Adrenal gland (tissue), 12 donors: Measurements from ENCODE around the gene CTTN. TPM values are rescaled to one million over a fixed set of nuclear protein-coding genes. Genes with fewer than 3 reads are reported as not detected.

Source experiments
- DNase-seq, 7 donors: peaks; one replicate each; pipeline ENCODE4 v3.0.0-alpha.2; 2019 to 2020
- H3K27ac ChIP-seq, 5 donors: fragments of 200-600 bp; sonication (generic) in 4 of 5; 1 replicate in 3 of 5; 2 replicates in 2 of 5; pipeline versions ENCODE4 v1.5.1 to v1.8.0; 2016 to 2020; ENCODE audit warnings: mild to moderate bottlenecking in 1 of 5
- H3K27me3 ChIP-seq: fragments of 200-600 bp; 2 replicates; pipeline ENCODE4 v1.8.0; 2021
- H3K36me3 ChIP-seq, 2 donors: fragments of 200-600 bp; replicated peaks in 1 of 2; 1 replicate in 1 of 2; 2 replicates in 1 of 2; pipeline versions ENCODE4 v1.5.1 to v1.8.0; 2018 to 2022
- H3K4me1 ChIP-seq, 2 donors: fragments of 200-600 bp; replicated peaks in 1 of 2; 1 replicate in 1 of 2; 2 replicates in 1 of 2; pipeline versions ENCODE4 v1.5.1 to v1.8.0; 2018 to 2021
- H3K4me3 ChIP-seq, 4 donors: fragments of 200-600 bp; sonication (generic) in 3 of 4; one replicate each; pipeline ENCODE4 v1.5.1; 2016 to 2018
- H3K9me3 ChIP-seq, 3 donors: fragments of 200-600 bp; sonication (generic) in 1 of 3; replicated peaks in 1 of 3; 1 replicate in 2 of 3; 2 replicates in 1 of 3; pipeline versions ENCODE4 v1.5.1 to v1.8.0; 2016 to 2021
- POLR2A ChIP-seq, 2 donors: fragments of 450-650 bp; IDR thresholded peaks; one replicate each; pipeline ENCODE4 v1.6.1; 2017; ENCODE audit warnings: antibody characterized with exemption in 2 of 2, mild to moderate bottlenecking in 2 of 2, moderate library complexity in 1 of 2
- WGBS, 4 donors: extraction: QIAGEN DNeasy Blood & Tissue Kit in 2 of 4; methylation state at CpG; one replicate each; pipeline versions ENCODE4 v1.1.5 to v1.1.7; 2013 to 2017; 5-methylcytosine and 5-hydroxymethylcytosine counted together
- intact Hi-C, 2 donors: fragments of 100-400 bp; cut with DNase I; formaldehyde crosslinking; loops; one replicate each; pipeline versions ENCODE4 v1.14.1 to v1.15.0; 2022 to 2023
- polyA plus RNA-seq, 3 donors: library from polyadenylated mRNA; stranded (reverse); fragments of 200-250 nt in 2 of 3; fragments of 350-450 nt in 1 of 3; fragmentation: Illumina TruSeq in 1 of 3; extraction: RNeasy Lipid Tissue Mini Kit (QIAGEN cat#74804) in 1 of 3; gene quantifications; one replicate each; pipeline ENCODE4 v1.2.3, GENCODE V29; 2013 to 2014
- total RNA-seq, 9 donors: library from RNA; depleted of rRNA in 4 of 9; stranded (reverse); fragments of >200 nt in 4 of 9; fragments of 120-200 nt in 1 of 9; fragmentation: NEBNext Ultra II Directional in 1 of 9; extraction: Animal tissue kit (Norgen Biotek cat#: 25700) in 1 of 9; gene quantifications; one replicate each; pipeline versions ENCODE4 v1.1.0 to v1.2.4, GENCODE V29; 2013 to 2023
- TF ChIP-seq, protein P1 (sequence below), 6 experiments: fragments of 450-650 bp in 4 of 6; fragments of 200-600 bp in 2 of 6; sonication (generic) in 1 of 6; IDR thresholded peaks; 1 replicate in 5 of 6; 2 replicates in 1 of 6; pipeline versions ENCODE4 v1.5.1 to v1.8.0; 2016 to 2021; ENCODE audit warnings: antibody characterized with exemption in 6 of 6, mild to moderate bottlenecking in 2 of 6, moderate library complexity in 1 of 6
- donor health status: healthy with polysubstance abuse.
- donor health status: Bipolar disorder and iron deficiency.
- donor health status: DM: yes; HTN: yes; CAD: no.
- donor health status: DM: no; HTN: no; CAD: no.
- donor health status: DM: no; HTN: no; CAD: no.
- donor health status: DM: yes; HTN: yes; CAD: no.

CTTN gene
- total and polyA plus RNA-seq, 12 donors, result 157 to 419 (median 266) TPM

DNA sequence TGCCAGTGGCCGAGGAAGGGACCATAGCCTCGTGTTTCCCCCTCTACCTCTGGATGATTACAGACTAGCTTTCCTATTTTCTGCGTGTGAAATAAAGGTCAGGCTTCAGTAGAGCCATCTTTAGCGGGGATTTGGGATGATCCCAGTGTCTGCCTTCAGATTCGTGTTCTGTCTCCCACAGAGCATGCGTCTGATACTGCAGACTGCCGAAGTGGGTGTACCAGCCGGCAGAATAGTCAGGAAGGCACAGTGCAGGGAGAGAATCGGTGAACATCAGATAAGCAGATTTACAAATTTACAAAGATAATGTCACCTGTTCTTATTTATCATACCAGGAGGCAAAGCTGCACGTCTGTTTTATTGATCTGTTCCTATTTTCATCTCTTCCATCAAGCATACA lies 11.1 kb downstream of the CTTN start:
- no peaks in the 10 kb centered on the region for H3K27me3 ChIP-seq
- H3K9me3 ChIP-seq, result no peaks in the 10 kb centered on the region
- WGBS, 4 donors, result 81 to 84% (median 83%) methylated on average over 10 of the region's 10 CpGs
- H3K27ac ChIP-seq, result no peak overlapping the region
- no peak for TF ChIP-seq POLR2A (IDR thresholded peaks at IDR 0.05)
- TF ChIP-seq, protein P1, sequence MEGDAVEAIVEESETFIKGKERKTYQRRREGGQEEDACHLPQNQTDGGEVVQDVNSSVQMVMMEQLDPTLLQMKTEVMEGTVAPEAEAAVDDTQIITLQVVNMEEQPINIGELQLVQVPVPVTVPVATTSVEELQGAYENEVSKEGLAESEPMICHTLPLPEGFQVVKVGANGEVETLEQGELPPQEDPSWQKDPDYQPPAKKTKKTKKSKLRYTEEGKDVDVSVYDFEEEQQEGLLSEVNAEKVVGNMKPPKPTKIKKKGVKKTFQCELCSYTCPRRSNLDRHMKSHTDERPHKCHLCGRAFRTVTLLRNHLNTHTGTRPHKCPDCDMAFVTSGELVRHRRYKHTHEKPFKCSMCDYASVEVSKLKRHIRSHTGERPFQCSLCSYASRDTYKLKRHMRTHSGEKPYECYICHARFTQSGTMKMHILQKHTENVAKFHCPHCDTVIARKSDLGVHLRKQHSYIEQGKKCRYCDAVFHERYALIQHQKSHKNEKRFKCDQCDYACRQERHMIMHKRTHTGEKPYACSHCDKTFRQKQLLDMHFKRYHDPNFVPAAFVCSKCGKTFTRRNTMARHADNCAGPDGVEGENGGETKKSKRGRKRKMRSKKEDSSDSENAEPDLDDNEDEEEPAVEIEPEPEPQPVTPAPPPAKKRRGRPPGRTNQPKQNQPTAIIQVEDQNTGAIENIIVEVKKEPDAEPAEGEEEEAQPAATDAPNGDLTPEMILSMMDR (IDR thresholded peaks at IDR 0.05), result no peak
- H3K4me3 ChIP-seq, result no peak overlapping the region
- no peak for DNase-seq
- intact Hi-C loops, result no loop called here
- peaks cover 0 to 93% of the 10 kb centered on the region in 2 donors for H3K36me3 ChIP-seq
- H3K4me1 ChIP-seq, result peaks cover 0 to 7% of the 10 kb centered on the region in 2 donors

DNA sequence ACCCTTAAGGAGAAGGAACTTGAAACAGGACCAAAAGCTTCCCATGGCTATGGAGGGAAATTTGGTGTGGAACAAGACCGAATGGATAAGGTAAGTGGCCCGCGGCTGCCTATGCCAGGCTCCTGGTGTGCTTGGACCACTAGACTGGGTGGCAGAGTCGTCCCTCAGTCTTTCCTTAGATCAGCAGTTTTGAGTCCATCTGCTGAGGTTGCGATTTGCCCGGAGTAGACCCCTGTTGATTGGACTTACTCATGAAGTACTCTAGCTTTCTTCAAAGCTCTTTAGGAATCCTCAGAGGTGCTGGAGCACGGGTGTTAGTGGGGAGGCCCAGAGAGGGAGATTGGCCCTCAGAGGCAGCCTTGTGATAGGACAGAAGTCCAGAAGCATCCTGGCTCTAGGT lies 11.5 kb downstream of the CTTN start:
- no peaks in the 10 kb centered on the region for H3K9me3 ChIP-seq
- TF ChIP-seq, protein P1 (IDR thresholded peaks at IDR 0.05), result no peak
- no peak for TF ChIP-seq POLR2A (IDR thresholded peaks at IDR 0.05)
- H3K4me1 ChIP-seq, result peaks cover 0 to 7% of the 10 kb centered on the region in 2 donors
- WGBS, 4 donors, result 90 to 94% (median 92%) methylated on average over 7 of the region's 7 CpGs
- intact Hi-C loops, result no loop called here
- no peak overlapping the region for H3K27ac ChIP-seq
- peaks cover 0 to 97% of the 10 kb centered on the region in 2 donors for H3K36me3 ChIP-seq
- no peak overlapping the region for H3K4me3 ChIP-seq
- H3K27me3 ChIP-seq, result no peaks in the 10 kb centered on the region
- DNase-seq, result no peak

DNA sequence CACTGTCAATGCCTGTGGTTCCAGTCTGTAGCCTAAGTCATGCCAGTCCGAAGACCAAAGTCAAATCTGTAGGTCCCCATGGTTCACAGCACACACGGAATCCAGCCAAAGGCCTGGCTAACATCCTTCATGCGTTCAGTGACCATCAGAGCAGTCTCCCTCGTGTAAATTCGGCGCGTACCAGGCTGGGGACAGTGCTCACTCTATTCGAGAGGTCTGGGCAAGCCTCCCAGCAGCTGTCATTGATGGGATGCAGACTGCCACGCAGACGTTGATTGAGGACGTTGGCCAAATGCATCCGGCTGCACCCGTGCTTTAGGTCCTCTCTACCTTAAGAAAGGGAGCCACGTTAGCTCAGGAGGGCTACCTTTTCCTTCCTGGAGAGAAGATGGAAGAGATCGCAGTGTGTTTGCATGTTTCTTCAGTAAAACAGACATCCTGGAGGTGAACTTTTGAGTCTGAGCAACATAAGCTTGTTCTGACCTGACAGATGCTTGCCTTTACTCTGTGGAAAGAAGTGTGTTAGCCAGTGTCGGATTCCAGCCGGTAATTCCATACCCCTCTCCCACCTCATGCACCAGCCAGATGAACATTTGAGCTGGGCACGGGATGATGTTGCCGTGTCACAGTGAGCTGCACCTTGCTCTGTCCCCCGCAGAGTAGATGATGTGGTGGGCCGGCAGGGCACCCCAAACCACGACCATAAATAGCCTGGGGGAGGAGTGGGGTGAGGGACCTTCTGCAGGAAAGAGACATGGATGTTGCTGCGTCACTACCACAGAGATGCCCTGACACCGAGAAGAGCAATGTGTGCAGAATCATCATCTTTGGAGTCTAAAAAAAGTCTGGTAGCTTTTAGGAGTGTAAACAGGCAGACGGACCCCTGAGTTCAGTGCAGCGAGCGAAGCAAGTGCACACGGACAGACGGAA lies 12.2 kb downstream of the CTTN start:
- no peaks in the 10 kb centered on the region for H3K27me3 ChIP-seq
- H3K4me1 ChIP-seq, result peaks cover 0 to 7% of the 10 kb centered on the region in 2 donors
- no peak for DNase-seq
- no peak overlapping the region for H3K4me3 ChIP-seq
- intact Hi-C loops, result no loop called here
- no peaks in the 10 kb centered on the region for H3K9me3 ChIP-seq
- H3K36me3 ChIP-seq, result peaks cover 0 to 98% of the 10 kb centered on the region in 2 donors
- TF ChIP-seq, protein P1 (IDR thresholded peaks at IDR 0.05), result no peak
- TF ChIP-seq POLR2A (IDR thresholded peaks at IDR 0.05), result no peak
- no peak overlapping the region for H3K27ac ChIP-seq
- 85 to 87% (median 86%) methylated on average over 25 to 29 of the region's 29 CpGs for WGBS, 4 donors

DNA sequence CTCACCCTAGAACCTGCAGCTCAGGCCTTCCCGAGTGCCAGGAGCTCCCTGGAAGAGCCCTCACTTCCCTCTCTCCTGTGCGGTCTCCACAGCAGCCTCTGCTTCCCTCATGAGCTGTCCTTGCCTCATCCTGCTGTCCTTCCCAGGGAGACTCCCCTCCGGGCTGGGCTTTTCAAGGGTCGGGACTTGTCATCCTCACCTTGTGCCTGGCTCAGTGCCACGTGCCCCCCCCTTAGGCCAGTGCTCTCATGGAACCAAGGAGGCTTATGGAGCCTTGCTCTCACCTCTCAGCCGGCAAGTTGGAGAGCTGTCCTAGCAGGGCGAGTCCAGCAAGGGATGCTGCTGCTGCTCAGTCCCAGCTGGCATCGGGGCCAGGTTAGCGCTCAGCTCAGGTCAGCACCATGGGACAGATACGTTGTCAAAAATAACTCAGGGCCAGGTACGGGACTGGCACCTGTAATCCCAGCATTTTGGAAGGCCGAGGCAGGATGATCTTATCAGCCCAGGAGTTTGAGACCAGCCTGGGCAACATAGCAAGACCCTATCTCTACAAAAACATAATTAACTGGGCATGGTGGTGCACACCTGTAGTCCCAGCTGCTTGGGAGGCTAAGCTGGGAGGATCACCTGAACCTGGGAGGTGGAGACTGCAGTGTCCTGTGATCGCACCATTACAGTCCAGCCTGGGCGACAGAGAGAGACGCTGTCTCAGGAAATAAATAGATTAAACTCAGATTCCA lies 13.6 kb downstream of the CTTN start:
- Histone ChIP-seq H3K27me3 (no peaks in the 10 kb centered on the region), H3K36me3 (peaks cover 0 to 99% of the 10 kb centered on the region in 2 donors), H3K4me3 (no peak overlapping the region), H3K27ac (no peak overlapping the region), H3K4me1 (peaks cover 0 to 7% of the 10 kb centered on the region in 2 donors), H3K9me3 (no peaks in the 10 kb centered on the region)
- no peak for DNase-seq
- WGBS, 4 donors, result 90 to 92% (median 91%) methylated on average over 14 to 15 of the region's 15 CpGs
- no peak for TF ChIP-seq POLR2A (IDR thresholded peaks at IDR 0.05)
- intact Hi-C loops, result no loop called here
